Activated naive CD4-positive, alpha-beta T cell treated with anti-CD3 and anti-CD28 coated beads, Interleukin-2, amount 50 U/mL, for 24 hours (primary cell): ENCODE results near the gene LAPTM5.
"Not testable (repeated sequence)": the region's sequence is repeated elsewhere in the genome, so short reads cannot be mapped to it uniquely, and the experiment has no call there.

Experiments
- H3K27ac Mint-ChIP-seq: one replicate; pipeline ENCODE4 v1.8.0; 2021; ENCODE audit warnings: mild to moderate bottlenecking, mixed read lengths
- H3K27me3 Mint-ChIP-seq: one replicate; pipeline ENCODE4 v1.8.0; 2021; ENCODE audit warnings: mixed read lengths
- H3K36me3 Mint-ChIP-seq: one replicate; pipeline ENCODE4 v1.8.0; 2021; ENCODE audit warnings: mixed read lengths
- H3K4me1 Mint-ChIP-seq: one replicate; pipeline ENCODE4 v1.8.0; 2021; ENCODE audit warnings: mixed read lengths
- H3K4me3 Mint-ChIP-seq: one replicate; pipeline ENCODE4 v1.8.0; 2021; ENCODE audit warnings: mild to moderate bottlenecking, mixed read lengths
- H3K9me3 Mint-ChIP-seq: one replicate; pipeline ENCODE4 v1.8.0; 2021; ENCODE audit warnings: mixed read lengths

The LAPTM5 gene

DNA sequence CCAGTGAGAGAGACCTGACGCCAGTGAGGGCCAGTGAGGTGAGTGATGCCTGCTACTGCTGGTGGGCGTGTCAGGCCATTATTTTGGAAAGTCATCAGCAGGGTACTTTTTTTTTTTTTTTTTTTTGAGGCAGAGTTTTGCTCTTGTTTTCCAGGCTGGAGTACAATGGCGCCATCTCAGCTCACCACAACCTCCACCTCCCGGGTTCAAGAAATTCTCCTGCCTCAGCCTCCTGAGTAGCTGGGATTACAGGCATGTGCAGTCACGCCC is 32.6 kb upstream of the LAPTM5 start:
- H3K4me1 Mint-ChIP-seq, H3K36me3 Mint-ChIP-seq, H3K4me3 Mint-ChIP-seq, H3K27me3 Mint-ChIP-seq, H3K27ac Mint-ChIP-seq, H3K9me3 Mint-ChIP-seq: not testable (repeated sequence)

DNA sequence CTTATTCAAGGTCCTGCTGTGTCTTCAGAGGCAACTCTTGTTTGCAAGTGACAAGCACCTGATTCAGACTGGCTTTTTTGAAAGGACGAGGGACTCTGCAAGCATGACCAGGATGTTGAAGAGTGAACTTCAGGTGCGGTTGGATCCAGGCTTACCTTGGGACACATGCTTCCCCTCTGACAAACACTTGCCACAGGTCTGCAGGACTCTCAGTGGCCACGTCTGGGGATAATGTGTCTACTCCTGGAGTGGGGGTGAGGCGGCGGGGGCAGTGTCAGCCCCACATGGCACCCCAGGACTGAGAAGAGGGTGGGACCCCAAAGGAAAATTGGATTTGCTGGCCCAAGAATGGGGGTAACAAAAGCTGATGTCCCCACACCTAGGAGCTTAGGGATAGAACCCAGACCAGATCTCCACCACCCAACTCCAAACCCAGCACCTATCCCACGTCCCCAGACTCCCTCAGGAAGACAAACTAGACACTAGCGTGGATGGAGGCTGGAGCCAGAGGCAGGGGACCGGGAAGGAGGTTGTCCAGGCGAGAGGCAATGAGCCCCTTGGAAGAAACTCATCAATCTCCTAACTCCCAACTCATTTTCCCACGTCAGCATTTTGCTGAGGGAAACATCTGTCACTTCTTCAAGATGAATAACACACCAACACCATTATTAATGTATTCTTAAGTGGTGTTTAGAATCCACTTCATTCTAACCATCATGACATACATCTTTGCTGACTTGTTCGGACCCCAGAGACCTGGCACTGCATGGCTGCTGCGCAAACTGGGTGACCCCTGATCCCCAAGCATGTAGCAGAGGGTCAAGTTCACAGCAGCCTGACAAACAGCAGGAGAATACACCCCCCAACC is 32.0 kb upstream of the LAPTM5 start:
- no peak overlapping the region for H3K27ac Mint-ChIP-seq
- H3K36me3 Mint-ChIP-seq = no peaks in the 10 kb centered on the region

GRCh38 chr1:30788580-30789387 is 31.2 kb upstream of the LAPTM5 start:
- no peak overlapping the region for H3K27ac Mint-ChIP-seq
- H3K9me3 Mint-ChIP-seq = no peaks in the 10 kb centered on the region
- peaks cover 6% of the 10 kb centered on the region for H3K27me3 Mint-ChIP-seq
- no peaks in the 10 kb centered on the region for H3K36me3 Mint-ChIP-seq
- peaks cover 6% of the 10 kb centered on the region for H3K4me1 Mint-ChIP-seq
- H3K4me3 Mint-ChIP-seq = no peak overlapping the region

More for the DNA sequence above, 32.0 kb upstream of the LAPTM5 start:
- H3K9me3 Mint-ChIP-seq = no peaks in the 10 kb centered on the region
- H3K4me1 Mint-ChIP-seq = peaks cover 6% of the 10 kb centered on the region
- no peak overlapping the region for H3K4me3 Mint-ChIP-seq
- peaks cover 6% of the 10 kb centered on the region for H3K27me3 Mint-ChIP-seq

- H3K4me3 Mint-ChIP-seq = no peak overlapping the region
- H3K36me3 Mint-ChIP-seq = no peaks in the 10 kb centered on the region
- H3K4me1 Mint-ChIP-seq = peaks cover 6% of the 10 kb centered on the region
- H3K9me3 Mint-ChIP-seq = no peaks in the 10 kb centered on the region
- H3K27me3 Mint-ChIP-seq = peaks cover 5% of the 10 kb centered on the region
- no peak overlapping the region for H3K27ac Mint-ChIP-seq
These were observed 30.4 kb upstream of the LAPTM5 start for GRCh38 chr1:30787856-30788495.

DNA sequence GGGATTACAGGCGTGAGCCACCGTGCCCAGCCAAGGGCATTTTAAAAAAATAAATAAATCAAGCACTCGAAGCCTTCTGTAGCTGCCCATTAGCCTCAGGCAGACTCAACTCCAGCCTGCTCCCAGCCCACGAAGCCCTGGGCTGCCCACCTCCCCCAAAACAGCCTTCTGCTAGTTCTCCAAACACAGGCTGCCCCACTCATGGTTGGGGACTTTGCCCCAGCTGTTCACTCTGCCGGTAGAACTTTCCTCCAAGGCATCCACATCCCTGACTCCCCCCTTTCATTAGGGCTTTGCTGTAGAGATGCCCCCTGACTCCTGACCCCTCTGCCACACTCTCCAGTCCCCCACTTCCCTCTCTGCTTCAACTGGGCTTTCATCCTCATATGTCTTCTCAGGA is 29.7 kb upstream of the LAPTM5 start:
- H3K27ac Mint-ChIP-seq = no peak overlapping the region
- H3K27me3 Mint-ChIP-seq = peaks cover 4% of the 10 kb centered on the region
- H3K9me3 Mint-ChIP-seq = no peaks in the 10 kb centered on the region
- no peaks in the 10 kb centered on the region for H3K36me3 Mint-ChIP-seq
- H3K4me3 Mint-ChIP-seq = no peak overlapping the region
- peaks cover 6% of the 10 kb centered on the region for H3K4me1 Mint-ChIP-seq

DNA sequence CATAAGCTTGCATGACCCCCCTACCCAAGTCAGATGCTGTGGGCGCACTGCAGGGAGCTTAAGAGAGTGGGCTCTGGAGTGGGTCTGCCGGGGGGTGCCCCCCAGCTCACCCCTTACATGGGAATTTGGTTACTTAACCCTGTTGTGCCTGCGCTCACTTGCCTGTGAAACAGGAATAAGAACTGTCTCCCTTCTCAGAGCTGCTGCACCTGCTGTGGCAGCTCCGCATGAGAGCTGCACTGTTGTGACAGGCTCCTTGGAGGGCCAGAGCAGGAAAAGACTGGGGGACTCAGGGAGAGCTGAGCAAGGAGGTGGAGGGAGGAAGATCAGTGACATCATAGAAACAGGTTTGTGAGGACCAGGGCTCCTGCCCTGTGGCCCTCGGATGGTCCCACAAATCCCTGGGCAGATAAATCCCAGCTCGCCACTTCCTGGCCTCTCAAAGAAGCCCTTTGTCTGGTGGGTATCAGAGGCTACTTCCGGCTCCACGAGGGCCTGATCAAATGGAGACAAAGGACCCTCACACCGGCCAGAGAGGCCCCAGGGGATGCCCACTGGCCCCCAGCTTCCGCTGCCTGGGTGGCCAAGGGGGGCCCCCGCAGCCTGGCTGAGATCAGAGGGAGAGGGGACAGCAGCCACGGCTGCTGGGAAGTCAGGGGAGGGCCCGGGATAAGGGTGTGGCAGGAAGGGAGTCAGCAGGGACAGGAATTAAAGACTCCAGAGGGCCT is 28.9 kb upstream of the LAPTM5 start:
- Mint-ChIP-seq H3K9me3 (no peaks in the 10 kb centered on the region), H3K36me3 (no peaks in the 10 kb centered on the region), H3K27me3 (peaks cover 4% of the 10 kb centered on the region), H3K4me3 (no peak overlapping the region), H3K27ac (no peak overlapping the region), H3K4me1 (peaks cover 6% of the 10 kb centered on the region)

GRCh38 chr1:30785714-30786113 is 28.1 kb upstream of the LAPTM5 start:
- Mint-ChIP-seq H3K4me3 (no peak overlapping the region), H3K36me3 (no peaks in the 10 kb centered on the region)

GRCh38 chr1:30785181-30785580 is 27.6 kb upstream of the LAPTM5 start:
- no peaks in the 10 kb centered on the region for H3K4me1 Mint-ChIP-seq
- H3K27ac Mint-ChIP-seq = no peak overlapping the region

More at GRCh38 chr1:30785714-30786113, 28.1 kb upstream of the LAPTM5 start:
- Mint-ChIP-seq H3K9me3 (no peaks in the 10 kb centered on the region), H3K27me3 (peaks cover 4% of the 10 kb centered on the region), H3K27ac (no peak overlapping the region), H3K4me1 (peaks cover 1% of the 10 kb centered on the region)

DNA sequence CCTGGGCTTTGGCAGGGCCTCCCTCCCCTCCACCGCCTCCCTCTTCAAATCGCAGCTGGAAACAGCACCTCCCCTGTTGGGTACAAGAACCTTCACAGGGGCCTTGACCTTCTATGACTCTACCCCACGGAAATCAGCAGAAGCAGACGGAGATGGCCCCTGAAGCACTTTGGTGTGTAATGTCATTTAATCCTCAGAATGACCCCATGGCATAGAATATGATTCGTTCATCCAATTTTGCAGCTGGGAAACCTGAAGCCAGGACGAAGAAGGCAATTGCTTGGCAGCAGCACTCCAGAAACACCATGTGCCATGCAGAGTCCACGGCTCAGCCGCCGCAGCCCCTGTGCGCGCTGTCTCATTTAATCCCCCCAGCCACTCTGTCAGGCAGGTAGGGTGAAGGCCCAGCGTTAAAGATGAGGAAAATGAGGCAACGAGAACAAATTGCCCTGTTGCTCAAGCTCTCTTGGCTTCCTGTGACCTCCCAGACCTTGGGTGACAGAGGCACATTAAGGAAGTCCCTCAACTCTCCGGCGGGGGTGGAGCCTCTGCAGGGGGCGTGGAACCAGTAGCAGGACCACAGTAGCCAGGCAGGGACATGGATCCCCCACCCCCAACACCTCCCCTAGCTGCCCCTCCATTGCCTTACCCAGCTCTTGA is 25.8 kb upstream of the LAPTM5 start:
- Mint-ChIP-seq H3K9me3 (no peaks in the 10 kb centered on the region), H3K4me1 (peaks cover 11% of the 10 kb centered on the region), H3K4me3 (no peak overlapping the region), H3K36me3 (no peaks in the 10 kb centered on the region), H3K27me3 (peaks cover under 1% of the 10 kb centered on the region), H3K27ac (no peak overlapping the region)

More at GRCh38 chr1:30785181-30785580, 27.6 kb upstream of the LAPTM5 start:
- H3K9me3 Mint-ChIP-seq = no peaks in the 10 kb centered on the region
- peaks cover 4% of the 10 kb centered on the region for H3K27me3 Mint-ChIP-seq
- no peaks in the 10 kb centered on the region for H3K36me3 Mint-ChIP-seq
- H3K4me3 Mint-ChIP-seq = no peak overlapping the region

DNA sequence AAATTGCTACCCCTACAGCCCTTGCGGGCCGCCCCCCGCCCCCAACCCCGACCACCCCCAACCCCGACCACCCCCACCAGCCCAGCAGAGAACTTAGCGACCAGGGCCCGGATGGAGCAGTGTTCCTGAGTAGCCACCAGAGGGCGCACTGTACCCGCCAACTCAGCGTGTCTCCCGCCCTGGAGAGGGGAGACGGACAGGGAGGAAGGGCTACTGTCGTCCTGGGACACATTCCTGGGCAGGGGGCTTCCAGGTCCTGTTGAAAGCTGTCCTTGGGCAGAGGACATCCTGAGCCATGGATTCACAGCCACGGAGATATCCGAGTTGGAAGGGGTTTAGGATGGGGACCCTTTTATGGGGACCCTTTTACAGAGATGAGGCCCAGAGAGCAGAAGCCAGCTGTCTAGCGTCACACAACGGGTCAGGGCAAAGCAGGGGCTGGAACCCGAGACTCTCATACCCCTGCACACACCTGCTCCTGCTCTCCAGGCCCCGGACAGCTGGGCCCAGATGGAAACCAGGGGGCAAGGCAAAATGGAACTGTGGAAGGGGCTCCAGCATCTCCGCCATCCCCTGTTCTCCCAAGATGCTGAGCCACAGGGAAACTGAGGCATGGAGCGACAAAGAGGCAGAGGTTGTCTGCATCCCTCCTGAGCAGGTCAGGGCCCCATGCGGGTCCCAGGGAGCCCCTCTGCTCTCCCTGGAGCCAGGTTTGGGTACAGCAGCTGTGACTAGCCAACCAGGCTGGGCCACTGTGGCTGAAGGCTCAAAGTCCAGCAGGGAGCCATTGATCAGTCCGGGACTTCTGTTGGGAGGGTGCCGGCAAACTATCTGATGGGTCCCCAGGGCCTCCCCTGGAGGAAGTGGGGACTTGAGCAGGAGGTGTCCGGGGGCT is 25.0 kb upstream of the LAPTM5 start:
- Mint-ChIP-seq H3K36me3 (no peaks in the 10 kb centered on the region), H3K27ac (peak overlapping the region; percentile 41), H3K9me3 (no peaks in the 10 kb centered on the region), H3K4me1 (peaks cover 11% of the 10 kb centered on the region), H3K4me3 (no peak overlapping the region), H3K27me3 (no peaks in the 10 kb centered on the region)

DNA sequence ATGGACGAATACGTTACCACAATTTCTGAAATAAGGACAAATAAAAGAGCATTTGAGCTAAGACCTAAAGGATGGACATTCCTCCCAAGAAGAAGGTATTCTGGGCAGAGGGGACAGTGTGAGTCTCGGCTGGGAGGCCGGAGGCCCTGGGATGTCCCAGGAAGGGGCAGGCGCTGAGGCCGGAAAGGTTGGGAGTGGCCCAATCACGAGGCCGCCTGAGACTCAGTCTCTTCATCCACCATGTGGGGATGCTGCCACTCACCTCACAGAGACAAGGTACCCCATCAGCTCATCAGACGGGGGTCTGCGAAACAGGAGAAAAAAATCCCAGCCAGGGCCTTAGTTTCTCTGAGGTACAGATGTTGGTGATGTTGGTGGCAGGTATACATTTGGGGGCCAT is 24.3 kb upstream of the LAPTM5 start:
- no peaks in the 10 kb centered on the region for H3K9me3 Mint-ChIP-seq

DNA sequence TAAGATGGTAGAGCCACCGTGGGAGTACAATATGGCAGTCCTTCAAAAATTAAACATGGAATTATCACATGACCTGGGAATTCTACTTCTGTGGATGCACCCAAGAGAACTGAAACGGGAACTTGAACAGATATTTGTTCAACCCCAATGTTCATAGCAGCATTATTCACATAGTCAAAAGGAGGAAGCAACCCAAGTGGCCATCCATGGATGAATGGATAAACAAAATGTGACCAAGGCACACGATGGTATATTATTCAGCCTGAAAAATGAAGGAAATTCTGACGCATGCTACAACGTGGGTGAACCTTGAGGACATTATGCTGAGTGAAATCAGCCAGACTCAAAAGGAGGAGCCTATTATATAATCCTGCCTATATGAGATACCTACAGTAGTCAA is 22.8 kb upstream of the LAPTM5 start:
- Mint-ChIP-seq H3K9me3 (no peaks in the 10 kb centered on the region), H3K36me3 (no peaks in the 10 kb centered on the region), H3K4me3 (no peak overlapping the region), H3K4me1 (peaks cover 11% of the 10 kb centered on the region), H3K27me3 (no peaks in the 10 kb centered on the region), H3K27ac (no peak overlapping the region)

More for the DNA sequence above, 24.3 kb upstream of the LAPTM5 start:
- Mint-ChIP-seq H3K27ac (no peak overlapping the region), H3K27me3 (no peaks in the 10 kb centered on the region), H3K4me3 (no peak overlapping the region), H3K4me1 (peaks cover 11% of the 10 kb centered on the region), H3K36me3 (no peaks in the 10 kb centered on the region)

DNA sequence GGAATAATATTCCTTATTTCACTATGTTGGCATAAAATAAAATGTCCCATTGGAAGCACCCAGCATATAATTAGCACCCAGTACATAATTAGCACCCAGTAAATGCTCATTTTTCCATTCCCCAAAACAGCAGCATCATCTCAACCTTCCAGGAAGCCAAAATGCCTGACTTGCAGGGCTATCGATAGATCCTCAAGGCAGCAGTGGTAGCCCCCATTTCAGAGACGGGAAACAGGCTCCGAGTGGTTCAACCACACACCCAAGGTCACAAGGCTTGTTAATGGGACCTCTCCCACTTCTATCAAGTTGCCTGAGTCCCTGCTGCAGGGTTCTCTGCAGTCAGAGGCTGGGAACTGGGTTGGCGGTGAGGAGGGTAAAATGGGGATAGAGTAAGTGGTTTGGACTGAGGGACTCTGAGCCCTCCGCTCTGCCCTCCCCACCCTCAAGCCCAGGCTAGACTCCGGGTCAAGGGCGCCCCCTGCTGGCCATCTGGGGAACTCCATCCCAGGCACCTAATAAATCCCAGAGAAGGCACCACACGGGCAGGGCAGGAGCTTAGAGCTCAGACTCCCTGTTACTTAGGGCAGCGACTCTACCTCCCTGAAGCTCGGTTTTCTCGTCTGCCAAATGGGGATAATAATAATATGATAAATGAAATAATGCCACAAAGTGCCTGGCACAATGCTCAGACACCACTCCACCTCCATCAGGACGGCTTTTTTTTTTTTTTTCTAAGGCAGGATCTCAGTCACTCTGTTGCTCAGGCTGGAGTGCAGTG is 21.9 kb upstream of the LAPTM5 start:
- H3K4me1 Mint-ChIP-seq = peaks cover 11% of the 10 kb centered on the region
- no peaks in the 10 kb centered on the region for H3K27me3 Mint-ChIP-seq
- H3K36me3 Mint-ChIP-seq = no peaks in the 10 kb centered on the region
- H3K9me3 Mint-ChIP-seq = no peaks in the 10 kb centered on the region
- H3K4me3 Mint-ChIP-seq = no peak overlapping the region
- no peak overlapping the region for H3K27ac Mint-ChIP-seq

DNA sequence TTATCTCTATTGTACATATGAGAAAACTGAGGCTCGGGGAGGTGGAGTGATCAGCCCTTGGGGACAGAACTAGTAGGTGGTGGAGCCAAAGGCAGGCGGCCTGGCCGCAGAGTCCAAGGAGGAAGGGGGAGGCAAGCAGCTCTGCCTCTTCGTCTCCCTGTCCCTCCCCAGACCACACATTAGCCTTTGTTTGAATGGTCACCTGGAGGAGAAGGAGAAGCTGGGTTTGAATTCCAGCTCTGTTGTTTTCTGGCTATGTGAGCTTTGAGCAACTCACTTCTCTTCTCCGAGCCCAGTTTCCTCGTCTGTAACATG is 21.4 kb upstream of the LAPTM5 start:
- no peak overlapping the region for H3K27ac Mint-ChIP-seq
- no peaks in the 10 kb centered on the region for H3K36me3 Mint-ChIP-seq
- no peaks in the 10 kb centered on the region for H3K27me3 Mint-ChIP-seq
- no peak overlapping the region for H3K4me3 Mint-ChIP-seq
- H3K4me1 Mint-ChIP-seq = peaks cover 11% of the 10 kb centered on the region
- no peaks in the 10 kb centered on the region for H3K9me3 Mint-ChIP-seq
